ENCODE data around the gene C12orf75. TPM values are rescaled to one million over a fixed set of nuclear protein-coding genes. Genes with fewer than 3 reads are reported as not detected.
A peak's percentile ranks its signal among the peaks of the same experiment; 100 is the strongest.
"Not testable (repeated sequence)": the region's sequence is repeated elsewhere in the genome, so short reads cannot be mapped to it uniquely, and the experiment has no call there.

C12orf75 gene
- total RNA-seq, 1 donor from 2014 or later = 38.7 TPM

DNA sequence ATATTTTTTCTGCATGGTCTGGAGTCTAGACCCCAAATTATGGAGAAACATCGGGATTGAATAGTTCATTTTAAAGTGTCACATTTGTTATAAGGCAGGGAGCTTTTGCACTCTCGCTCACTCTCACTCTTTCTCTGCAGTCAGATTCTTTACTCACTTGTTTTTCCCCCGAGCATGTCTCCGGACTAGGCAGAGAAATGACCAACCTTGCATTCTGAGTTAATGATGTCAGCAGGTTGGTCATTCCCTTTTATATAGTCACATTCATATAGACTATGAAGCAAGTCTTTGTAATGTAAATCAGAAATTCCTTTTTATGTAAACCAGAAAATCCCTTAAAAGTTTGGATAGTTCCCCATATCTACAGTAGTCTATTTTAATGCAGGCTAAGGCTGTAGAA, 4.1 kb downstream of the C12orf75 start:
- no peak for DNase-seq (ENCODE audit: low read depth)

DNA sequence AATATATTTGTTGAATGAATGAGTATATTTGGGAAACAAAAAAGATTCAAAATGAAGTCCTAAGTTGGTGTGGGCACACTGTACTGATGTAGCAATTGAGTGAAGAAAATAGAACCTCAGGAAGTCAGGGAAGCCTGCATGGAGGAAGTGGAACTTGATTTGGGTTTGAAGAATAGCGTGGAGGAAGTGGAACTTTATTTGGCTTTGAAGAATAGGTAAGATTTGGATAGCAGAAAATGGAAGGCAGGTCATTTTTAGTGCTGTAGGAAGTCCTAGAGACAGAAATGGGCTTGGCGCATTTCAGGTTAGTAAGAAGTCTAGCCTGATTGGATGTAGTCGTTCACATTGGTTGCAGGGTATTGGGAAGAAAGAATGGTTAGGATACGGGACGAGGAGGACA, 5.4 kb downstream of the C12orf75 start:
- DNase-seq (ENCODE audit: low read depth) = no peak

DNA sequence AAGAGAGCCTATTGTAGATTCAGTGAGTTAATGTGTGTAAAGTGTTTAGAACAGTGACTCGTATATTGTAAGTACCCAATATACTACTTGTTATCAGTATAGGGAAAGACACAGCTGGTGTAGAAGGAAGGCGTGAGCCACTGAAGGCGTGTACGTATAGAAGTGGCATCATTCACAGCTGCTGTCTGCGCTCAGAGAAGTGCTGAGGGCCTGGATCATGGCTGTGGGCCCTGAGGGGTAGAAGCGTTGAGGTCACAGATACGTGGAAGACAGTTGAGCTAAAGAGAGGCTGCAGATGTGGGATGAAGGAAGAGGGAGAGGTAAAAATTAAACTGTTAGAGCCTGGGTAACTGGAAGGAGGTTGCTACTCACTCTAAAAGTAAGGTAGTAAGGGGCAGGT, 5.9 kb downstream of the C12orf75 start:
- no peak for DNase-seq (ENCODE audit: low read depth)

DNA sequence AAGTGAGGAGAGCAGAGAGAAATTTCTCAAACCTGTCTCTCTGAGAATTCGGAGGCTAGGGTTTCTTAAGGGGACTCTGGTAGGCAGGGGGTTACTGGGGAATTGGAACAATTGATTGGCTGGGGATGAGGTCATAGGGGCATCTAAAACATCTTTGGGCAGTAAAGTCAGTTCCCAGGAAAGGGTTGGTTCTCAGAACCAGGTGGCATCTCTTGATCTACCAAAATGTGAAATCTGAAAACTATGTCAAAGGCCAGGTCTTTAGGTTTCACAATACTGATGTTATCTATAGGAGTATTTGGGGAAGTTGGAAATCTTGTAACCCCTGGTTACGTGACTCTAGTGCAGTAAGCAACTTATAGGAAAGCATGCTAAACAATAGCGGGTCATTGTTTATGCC, 6.9 kb downstream of the C12orf75 start:
- no peak for DNase-seq (ENCODE audit: low read depth)

DNA sequence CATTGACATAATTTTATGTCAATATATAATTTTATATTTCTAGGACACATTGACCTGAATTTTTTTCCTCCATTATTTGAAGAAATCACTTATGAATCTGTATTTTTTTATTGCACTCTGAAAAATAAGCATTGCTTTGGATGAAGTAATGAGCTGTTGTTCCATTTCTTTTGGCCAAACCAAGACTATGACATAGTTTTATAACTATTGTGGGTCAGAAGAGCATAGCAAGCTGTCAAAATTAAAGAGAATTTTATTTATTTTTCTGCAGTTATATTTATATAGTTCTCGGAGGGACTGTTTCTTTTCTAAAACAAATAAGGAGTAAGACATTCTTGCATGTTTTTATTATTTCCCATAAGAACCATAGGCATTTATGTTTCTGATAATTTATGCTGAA, 8.5 kb downstream of the C12orf75 start:
- no peak for DNase-seq (ENCODE audit: low read depth)

DNA sequence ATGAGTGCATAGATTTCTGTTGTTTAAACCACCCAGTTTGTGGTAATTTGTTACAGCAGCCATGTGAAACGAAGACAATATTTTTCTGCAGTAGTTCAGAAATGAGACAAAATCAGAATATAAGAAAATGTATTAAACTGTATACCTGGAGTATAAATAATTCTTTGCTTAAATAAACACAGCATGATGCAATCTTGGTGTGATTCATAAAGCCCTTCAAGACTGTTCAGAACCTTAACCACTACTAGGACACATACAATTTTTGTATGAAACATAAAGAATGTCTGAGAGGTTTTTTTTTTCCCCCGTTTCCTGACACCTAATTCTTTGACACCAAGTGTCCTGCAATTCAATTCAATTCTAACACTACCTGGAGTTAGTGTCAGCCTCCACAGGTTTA, 10.5 kb downstream of the C12orf75 start:
- DNase-seq (ENCODE audit: low read depth) = no peak

DNA sequence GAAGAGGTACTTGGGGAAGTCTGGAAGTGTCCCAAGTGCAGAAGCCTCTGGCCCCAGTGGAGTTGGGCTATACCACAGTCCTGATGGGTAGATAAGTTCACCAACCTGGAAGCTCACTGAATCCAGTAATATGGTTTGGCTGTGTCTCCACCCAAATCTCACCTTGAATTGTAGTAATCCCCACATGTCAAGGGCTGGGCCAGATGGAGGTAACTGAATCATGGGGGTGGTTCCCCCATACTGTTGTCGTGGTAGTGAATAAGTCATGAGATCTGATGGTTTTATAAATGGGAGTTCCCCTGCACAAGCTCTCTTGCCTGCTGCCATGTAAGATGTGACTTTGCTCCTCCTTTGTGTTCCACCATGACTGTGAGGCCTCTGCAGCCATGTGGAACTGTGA, 11.1 kb downstream of the C12orf75 start:
- DNase-seq (ENCODE audit: low read depth) = not testable (repeated sequence)

DNA sequence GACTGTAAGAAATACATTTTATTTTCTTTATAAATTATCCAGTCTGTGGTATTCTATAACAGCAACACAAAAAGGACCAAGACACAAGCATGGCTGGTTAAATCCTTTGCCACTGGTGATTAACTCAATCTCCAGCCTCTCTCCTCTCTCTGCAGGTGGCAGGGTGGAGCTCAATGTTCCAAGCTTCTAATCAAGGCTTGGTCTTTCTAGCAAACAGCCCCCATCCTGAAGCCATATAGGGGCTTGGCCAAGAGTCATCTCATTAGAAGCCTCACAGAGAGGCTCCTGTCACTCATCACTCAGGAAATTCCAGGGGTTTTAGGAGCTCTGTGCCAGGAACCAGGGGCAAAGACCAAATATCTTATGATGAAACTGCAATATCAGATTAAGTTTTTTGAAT, 12.0 kb downstream of the C12orf75 start:
- DNase-seq (ENCODE audit: low read depth) = no peak

DNA sequence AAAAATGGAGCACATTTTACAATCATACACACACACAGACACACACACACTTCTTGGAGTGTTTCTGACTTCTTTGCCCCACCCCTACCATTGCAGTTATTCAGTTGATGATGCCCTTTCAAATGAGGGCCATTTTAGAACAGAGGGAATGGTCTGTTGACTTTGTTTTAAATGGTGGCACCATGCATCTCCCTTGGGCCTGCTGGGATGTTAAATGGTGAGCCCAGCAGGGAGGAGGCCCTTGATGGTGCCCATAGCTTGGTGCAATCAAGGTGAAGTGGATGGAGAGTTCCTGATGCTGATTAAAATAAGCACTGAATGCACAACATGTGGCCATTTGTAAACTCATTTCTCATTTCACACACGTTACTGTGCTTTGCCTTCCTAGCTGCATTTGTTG, 13.3 kb downstream of the C12orf75 start:
- DNase-seq (ENCODE audit: low read depth) = no peak

DNA sequence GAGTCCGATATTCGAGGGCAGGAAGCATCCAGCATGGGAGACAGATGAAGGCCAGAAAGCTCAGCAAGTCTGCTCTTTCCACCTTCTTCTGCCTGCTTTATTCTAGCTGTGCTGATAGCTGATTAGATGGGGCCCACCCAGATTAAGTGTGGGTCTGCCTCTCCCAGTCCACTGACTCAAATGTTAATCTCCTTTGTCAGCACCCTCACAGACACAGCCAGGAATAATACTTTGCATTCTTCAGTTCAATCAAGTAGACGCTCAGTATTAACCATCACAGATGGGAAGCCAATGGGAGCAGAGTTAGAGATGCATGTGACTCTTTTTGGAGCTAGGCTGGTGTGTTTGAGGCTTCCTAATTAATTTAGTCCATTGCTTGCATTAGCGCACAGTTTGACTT, 17.0 kb downstream of the C12orf75 start:
- no peak for DNase-seq (ENCODE audit: low read depth)

DNA sequence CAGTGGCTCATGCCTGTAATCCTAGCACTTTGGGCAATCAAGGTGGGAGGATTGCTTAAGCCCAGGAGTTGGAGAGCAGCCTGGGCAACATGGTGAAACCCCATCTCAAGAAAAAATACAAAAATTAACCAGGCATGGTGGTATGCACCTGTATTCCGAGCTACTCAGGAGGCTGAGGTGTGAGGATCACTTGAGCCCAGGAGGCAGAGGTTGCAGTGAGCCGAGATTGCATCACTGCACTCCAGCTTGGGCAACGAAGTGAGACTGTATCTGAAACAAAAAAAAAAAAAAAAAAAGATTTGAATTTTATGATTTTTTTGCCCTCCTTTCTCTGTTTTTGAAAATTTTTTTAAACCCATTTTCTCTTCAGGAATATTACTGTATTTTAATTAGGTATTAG, 17.7 kb downstream of the C12orf75 start:
- no peak for DNase-seq (ENCODE audit: low read depth)

DNA sequence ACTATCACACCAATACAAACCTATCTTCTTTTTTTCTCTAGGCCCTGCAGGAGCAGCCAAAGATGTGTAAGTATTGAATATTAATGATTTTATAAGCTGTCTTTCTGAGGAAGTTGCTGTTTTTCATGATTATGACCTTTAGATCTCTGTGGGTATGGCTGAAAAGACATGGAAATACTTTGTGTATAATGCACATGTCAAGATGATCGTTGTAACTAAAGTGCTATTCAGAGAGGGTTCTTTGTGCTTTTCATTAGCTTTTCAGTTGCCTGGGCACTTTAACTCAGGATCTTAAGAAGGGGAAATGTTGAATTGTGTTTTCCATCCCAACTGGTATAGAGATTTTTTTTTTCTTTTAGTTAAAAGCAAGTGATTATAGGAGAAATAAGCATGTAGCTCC, 18.1 kb downstream of the C12orf75 start:
- no peak for DNase-seq (ENCODE audit: low read depth)

DNA sequence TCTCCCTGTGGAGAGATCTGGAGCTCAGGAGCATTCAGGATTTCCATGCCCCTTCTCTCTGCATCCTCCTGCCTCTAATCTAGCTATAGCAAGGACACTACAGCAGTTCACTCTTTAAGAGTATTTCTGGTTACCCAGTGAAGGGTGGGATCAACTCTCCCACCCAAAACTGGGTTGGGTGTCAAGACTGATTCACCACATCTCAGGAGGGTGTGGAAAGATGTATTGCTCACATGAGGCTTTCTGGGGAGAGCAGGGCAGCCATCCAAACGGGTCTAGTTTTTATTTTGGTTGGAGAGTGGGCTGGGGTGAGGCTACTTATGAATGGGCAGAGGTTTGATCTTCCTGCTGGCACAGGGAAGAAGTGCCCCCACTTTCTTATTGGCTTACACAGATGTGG, 18.6 kb downstream of the C12orf75 start:
- DNase-seq (ENCODE audit: low read depth) = no peak

DNA sequence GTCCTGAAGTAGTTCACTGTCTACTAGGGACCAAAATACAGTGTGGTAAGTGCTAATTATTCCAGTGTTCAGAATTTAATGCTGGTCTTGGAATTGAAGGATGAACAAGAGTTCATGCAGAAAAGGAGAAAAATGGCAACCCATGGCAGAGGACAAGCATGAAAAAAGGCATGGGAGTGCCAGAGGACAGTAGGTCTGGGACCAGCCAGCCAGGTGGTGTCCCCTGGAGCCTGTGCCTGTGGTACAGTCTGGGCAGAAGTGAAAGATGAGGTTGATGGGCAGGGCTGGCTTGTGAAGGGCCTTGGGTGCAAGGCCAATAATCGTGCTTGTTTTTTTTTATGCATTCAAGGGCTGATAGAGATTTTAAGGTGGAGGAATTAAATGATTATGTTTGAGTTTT, 21.0 kb downstream of the C12orf75 start:
- DNase-seq (ENCODE audit: low read depth) = no peak

DNA sequence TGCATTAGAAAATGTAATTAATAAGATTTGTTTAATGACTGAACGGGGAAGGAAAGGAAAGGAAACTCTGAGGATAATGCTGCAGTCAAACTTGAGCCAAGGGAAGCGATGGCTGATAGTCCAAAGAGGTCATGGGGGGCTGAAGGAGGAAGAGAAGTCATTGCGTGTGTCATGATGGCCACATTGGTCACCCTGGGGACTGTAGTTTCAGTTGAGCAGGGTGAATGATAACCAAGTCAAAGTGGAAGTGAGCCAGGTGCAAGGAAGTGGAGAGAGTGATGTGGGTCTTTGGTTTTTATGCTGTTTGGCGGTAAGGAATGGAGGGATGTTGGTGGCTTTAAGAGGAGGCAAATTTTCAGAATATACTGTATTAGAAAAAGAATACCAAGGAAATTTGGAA, 21.6 kb downstream of the C12orf75 start:
- no peak for DNase-seq (ENCODE audit: low read depth)

DNA sequence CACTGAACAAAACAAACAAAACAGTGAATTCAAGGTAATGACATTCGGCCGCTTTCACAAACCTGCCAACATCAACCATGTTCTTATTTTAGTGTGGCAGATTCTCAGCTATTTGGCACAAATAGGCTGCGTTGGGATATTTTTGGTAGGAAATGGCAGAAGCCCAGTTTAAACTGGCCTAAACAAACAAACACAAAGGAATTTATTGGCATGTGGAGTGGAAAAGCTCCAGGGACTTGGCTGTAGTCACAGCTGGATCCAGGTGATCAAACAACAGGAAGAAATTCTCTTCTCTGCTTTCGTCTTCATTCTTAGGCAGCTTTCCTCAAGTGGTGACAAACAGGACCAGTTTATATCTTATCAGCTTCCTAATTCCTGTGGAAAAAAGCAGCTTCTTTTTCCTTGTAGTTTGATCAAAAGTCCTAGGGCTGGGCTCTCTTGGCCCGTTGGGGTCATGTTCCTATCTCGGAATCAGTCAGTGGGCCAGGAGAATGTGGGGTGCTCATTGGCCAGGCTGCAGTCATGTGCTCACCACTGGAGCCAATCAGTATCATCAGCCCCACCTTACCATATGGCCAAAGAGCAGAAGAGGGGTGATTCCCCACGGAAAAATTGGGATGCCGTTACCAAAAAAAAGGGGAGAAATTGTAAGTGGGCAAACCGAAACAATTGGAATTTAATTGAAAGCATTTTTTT, 22.6 kb downstream of the C12orf75 start:
- peak; percentile 19 for DNase-seq (ENCODE audit: low read depth)

DNA sequence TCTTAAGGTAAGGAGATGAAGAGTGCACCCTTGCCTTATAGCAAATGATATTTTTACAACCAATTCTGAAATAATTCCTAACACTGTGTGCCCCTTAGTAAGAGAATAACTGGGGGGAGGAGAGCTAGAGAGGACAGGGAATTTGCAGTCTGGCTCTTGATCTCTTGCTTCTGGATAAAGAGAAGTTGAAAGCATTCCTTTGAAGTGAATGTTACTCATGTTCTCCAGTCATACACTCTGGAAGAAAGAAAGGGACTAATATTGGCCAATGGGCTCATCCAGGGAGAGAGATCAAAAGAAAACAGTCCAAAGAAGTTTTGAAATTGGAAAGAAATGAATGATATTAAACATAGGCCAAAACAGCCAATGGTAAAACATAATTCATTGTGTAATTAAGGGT, 25.3 kb downstream of the C12orf75 start:
- peak; percentile 27 for DNase-seq (ENCODE audit: low read depth)

DNA sequence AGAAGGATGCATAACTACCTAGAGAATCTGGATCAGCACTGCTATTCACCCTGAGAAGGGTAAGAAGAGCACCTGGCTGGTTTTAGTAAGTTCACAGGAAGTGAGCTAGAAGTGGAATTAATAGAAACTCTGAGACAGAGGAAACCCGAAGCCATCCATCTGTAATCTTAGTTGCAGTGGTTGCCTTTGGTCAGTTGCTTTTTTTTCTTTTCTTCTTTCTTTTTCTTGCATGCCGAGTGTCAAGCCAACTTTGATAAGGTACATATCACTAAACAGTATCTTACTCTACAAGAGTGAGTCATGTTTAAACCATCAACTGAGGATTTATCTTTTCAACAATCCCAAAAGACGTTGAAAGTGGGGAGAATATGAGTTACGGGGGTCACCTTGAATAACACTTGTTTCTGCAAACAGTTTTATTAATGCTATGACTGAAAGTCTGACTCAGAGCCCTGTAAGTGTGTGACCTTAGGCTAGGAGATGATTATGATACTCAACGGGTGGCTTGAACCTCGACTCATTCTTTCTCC, 26.7 kb downstream of the C12orf75 start:
- DNase-seq (ENCODE audit: low read depth) = no peak

DNA sequence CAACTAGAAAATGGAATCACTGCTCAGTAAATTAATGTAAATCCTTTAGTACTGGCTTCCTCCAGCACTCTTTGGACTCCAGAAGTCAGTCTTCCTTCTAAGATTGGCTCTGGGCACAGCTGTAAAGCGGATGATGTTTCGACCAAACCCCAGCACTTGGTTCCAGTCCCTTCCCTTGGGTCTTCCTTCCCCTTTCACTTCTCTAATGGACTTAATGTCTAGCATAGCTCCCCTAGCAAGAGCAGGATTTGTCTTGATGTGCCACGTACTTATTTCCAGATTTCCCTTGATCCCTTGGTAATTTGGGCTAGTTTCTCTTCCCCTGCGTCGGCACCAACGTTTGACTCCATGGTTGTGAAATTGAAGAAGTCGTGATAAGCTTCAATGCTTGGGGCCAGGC, 28.3 kb downstream of the C12orf75 start:
- no peak for DNase-seq (ENCODE audit: low read depth)

DNA sequence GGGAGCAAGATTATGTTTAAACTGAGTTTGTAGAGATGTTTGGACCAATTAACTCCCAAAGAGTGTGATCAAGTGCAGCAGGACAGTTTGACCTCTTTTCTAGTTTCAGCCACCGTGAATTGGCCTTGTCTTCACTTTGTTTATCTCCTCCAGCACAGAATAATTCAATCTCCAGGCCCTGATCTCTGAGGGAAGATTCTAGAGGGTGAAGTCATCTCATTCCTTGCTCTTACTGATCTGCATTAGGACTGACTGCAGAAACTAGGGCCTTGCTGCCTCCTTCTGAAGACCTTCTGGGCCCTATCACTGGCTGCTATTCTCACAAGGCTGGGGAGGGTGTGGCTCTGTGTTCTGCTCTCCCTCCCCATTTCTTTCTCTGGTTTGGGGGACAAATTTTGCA, 29.4 kb downstream of the C12orf75 start:
- no peak for DNase-seq (ENCODE audit: low read depth)

DNA sequence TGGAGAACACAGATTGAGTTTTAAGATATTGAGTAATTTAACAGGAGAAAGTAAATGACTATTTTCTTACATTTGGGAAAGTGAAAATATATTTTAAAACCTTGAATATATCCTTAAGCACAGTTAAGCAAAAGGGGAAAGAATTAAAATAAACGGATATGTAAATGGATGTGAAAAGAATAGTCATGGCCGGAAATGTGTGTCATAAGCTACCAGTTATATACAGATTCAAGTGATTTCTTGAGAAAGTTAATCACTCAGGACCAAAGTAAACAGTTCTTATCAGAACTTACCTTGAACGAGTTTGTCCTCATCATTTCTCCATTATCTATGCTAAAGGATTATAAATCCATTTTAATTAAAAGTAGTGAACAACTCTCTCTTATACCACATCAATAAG, 33.4 kb downstream of the C12orf75 start:
- no peak for DNase-seq (ENCODE audit: low read depth)

DNA sequence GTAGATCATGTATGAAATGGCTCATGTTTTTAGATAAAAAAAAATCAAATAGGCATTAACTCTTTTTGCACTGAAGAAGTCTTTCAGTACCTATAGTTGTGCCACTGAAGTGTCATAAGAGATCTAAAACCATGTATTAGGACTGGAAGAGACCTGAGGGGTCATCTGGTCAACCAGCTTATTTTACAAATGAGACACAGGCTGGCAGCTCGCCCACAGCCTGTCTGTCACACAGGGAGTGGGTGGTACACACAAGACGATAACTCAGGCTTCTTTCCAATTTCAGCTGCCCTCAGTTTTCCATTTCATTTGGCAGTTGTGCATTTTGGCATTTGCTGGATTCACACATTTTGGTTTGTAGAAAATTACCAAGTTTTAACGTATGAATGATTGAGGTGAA, 34.7 kb downstream of the C12orf75 start:
- peak; percentile 29 for DNase-seq (ENCODE audit: low read depth)

DNA sequence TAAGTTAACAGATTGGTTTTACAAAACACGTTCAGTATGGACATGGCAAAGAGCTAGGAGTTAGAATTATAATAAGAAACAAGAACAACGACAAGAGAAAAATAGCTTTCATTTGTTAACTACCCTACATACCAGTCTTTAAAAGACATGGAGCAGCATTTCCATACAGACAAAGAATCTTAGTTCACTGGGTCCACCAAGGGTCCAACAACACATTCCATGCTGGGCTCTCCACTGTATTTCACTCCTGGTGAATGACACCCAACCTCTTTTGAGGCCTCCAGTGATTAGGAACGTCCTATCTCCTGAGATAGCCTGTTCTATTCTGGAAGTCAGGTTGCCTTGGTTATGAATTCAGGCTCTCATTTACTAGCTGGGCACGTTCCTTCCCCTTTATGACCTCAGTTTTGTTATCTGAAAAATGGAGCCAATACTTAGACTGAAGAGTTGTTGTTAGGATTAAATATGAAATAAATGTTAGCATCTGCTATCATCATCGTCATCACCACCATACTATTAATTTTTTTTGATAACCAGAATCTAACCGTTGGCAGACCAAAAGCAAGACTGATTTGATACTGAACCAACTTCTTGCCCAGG, 37.7 kb downstream of the C12orf75 start:
- DNase-seq (ENCODE audit: low read depth) = no peak
